Endothelial cell (in vitro differentiated cells): ENCODE data around the gene SERPINE2. TPM values are rescaled to one million over a fixed set of nuclear protein-coding genes. Genes with fewer than 3 reads are reported as not detected.

Source experiments
- DNase-seq: peaks from one replicate; pipeline ENCODE4 v3.0.0; 2021; ENCODE audit warnings: low spot score
- H3K27ac Mint-ChIP-seq: one replicate; pipeline ENCODE4 v1.8.0; 2021; ENCODE audit warnings: mixed read lengths, inconsistent platforms; ENCODE audit not compliant: unreplicated experiment
- H3K27me3 Mint-ChIP-seq: one replicate; pipeline ENCODE4 v1.8.0; 2021; ENCODE audit warnings: mild to moderate bottlenecking, moderate library complexity, mixed read lengths, inconsistent platforms; ENCODE audit not compliant: unreplicated experiment
- H3K36me3 Mint-ChIP-seq: one replicate; pipeline ENCODE4 v1.8.0; 2021; ENCODE audit warnings: mild to moderate bottlenecking, low read depth, mixed read lengths, inconsistent platforms; ENCODE audit not compliant: unreplicated experiment
- H3K4me1 Mint-ChIP-seq: one replicate; pipeline ENCODE4 v1.8.0; 2021; ENCODE audit warnings: mild to moderate bottlenecking, mixed read lengths, inconsistent platforms; ENCODE audit not compliant: unreplicated experiment
- H3K4me3 Mint-ChIP-seq: one replicate; pipeline ENCODE4 v1.8.0; 2021; ENCODE audit warnings: mild to moderate bottlenecking, mixed read lengths, inconsistent platforms; ENCODE audit not compliant: unreplicated experiment
- H3K9me3 Mint-ChIP-seq: one replicate; pipeline ENCODE4 v1.8.0; 2021; ENCODE audit warnings: mixed read lengths, inconsistent platforms; ENCODE audit not compliant: unreplicated experiment
- total RNA-seq: library from RNA; stranded (reverse); fragmentation: NEBNext Ultra II Directional; extraction: Animal tissue kit (Norgen Biotek cat#: 25700); gene quantifications from one replicate; pipeline ENCODE4 v1.2.1, GENCODE V29; 2021; ENCODE audit not compliant: unreplicated experiment
- TF ChIP-seq, protein P1 (sequence below): fragments of 200-600 bp; sonication (generic); IDR thresholded peaks from one replicate; pipeline ENCODE4 v1.5.0; 2021; ENCODE audit warnings: antibody characterized with exemption; ENCODE audit not compliant: unreplicated experiment

SERPINE2 gene
- total RNA-seq, 1 donor from 2014 or later, result 40.4 TPM

GRCh38 chr2:224073676-224074075, 34.6 kb upstream of the SERPINE2 start:
- Mint-ChIP-seq H3K4me3 (no peak overlapping the region), H3K27me3 (no peaks in the 10 kb centered on the region), H3K27ac (no peak overlapping the region), H3K36me3 (peaks cover 3% of the 10 kb centered on the region), H3K9me3 (no peaks in the 10 kb centered on the region), H3K4me1 (no peaks in the 10 kb centered on the region)
- DNase-seq, result no peak
- TF ChIP-seq, protein P1, sequence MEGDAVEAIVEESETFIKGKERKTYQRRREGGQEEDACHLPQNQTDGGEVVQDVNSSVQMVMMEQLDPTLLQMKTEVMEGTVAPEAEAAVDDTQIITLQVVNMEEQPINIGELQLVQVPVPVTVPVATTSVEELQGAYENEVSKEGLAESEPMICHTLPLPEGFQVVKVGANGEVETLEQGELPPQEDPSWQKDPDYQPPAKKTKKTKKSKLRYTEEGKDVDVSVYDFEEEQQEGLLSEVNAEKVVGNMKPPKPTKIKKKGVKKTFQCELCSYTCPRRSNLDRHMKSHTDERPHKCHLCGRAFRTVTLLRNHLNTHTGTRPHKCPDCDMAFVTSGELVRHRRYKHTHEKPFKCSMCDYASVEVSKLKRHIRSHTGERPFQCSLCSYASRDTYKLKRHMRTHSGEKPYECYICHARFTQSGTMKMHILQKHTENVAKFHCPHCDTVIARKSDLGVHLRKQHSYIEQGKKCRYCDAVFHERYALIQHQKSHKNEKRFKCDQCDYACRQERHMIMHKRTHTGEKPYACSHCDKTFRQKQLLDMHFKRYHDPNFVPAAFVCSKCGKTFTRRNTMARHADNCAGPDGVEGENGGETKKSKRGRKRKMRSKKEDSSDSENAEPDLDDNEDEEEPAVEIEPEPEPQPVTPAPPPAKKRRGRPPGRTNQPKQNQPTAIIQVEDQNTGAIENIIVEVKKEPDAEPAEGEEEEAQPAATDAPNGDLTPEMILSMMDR, result no peak

DNA sequence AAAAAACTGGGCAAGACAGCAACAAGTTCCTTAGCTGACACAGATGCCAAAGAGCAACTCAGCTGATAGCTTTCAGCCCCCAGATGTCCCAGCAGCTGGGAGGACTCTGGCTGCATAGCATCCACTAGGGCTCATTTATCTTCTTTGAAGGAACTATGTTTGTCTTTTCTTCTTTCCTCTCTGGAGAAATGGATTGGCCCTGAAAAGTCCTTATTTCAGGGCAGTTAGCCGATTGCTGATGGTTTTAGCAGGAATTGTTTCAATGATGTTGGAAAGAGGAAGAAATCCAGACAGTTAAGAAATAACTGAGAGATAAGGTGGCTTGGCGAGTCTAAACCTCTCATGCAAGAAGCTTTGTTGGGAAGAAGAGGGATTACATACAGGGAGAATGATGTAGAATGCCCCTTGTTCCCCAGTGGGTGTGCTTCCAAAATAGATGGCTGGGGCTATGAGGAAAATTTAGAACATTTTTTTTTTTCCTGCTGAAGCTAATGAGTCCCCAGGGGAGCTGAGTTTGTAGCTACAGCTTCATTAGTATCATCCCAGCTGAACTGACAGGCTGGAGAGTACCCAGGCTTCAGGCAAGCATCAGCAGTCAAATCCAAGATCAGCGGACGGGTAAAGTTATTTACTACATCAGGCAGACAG, 33.6 kb upstream of the SERPINE2 start:
- Mint-ChIP-seq H3K36me3 (peaks cover 3% of the 10 kb centered on the region), H3K27me3 (peaks cover 3% of the 10 kb centered on the region), H3K4me1 (no peaks in the 10 kb centered on the region), H3K4me3 (no peak overlapping the region), H3K9me3 (no peaks in the 10 kb centered on the region), H3K27ac (no peak overlapping the region)
- DNase-seq, result no peak
- TF ChIP-seq, protein P1, result no peak

GRCh38 chr2:224069172-224069571, 30.1 kb upstream of the SERPINE2 start:
- Mint-ChIP-seq H3K9me3 (no peaks in the 10 kb centered on the region), H3K36me3 (peaks cover 3% of the 10 kb centered on the region), H3K4me1 (no peaks in the 10 kb centered on the region), H3K27ac (no peak overlapping the region), H3K27me3 (peaks cover 8% of the 10 kb centered on the region), H3K4me3 (no peak overlapping the region)
- DNase-seq, result no peak
- TF ChIP-seq, protein P1, result no peak

- no peak for DNase-seq
- TF ChIP-seq, protein P1, result no peak
- Mint-ChIP-seq H3K4me3 (no peak overlapping the region), H3K27me3 (peaks cover 10% of the 10 kb centered on the region), H3K9me3 (no peaks in the 10 kb centered on the region), H3K36me3 (no peaks in the 10 kb centered on the region), H3K4me1 (no peaks in the 10 kb centered on the region), H3K27ac (no peak overlapping the region)
Measured at GRCh38 chr2:224063298-224063648, 24.2 kb upstream of the SERPINE2 start.

DNA sequence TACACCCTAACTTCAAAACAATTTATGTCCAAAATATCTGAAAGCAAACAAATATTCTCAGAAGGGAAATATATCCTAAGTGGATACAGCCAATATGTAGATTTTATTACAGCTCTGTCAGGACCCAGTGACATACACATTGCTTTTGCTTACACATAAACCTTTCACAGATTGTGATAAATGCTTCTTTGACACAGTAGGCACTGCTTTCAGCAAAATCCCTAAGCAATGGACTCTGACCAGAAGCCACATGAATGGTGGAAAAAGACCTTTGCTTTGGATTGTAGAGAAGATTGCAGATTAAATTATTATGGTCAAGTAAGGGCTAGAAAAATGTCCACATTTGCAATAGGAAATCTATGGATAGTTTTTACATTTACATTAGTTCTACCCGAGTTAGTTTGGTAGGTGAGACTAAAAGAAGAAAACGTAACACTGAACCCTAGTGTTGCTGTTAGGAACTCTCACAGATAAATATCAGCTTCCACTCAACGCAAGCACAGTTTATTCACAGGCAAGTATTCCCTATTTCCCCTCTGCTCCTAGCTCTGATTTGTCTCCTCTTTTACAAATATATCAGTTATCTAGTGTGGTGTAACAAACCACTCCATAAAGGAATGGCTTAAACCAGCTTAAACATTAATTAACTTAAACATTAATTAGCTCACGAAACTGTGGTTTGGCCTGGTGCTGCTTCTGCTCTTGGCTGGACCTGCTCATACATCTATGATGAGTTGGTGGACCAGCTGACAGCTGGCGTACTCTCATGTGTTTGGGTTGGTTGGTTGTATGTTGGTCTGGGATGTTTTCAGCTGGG, 23.6 kb upstream of the SERPINE2 start:
- peaks cover 7% of the 10 kb centered on the region for H3K27me3 Mint-ChIP-seq
- TF ChIP-seq, protein P1, result no peak
- no peak for DNase-seq

More for the DNA sequence above, 23.6 kb upstream of the SERPINE2 start:
- no peaks in the 10 kb centered on the region for H3K9me3 Mint-ChIP-seq
- H3K4me3 Mint-ChIP-seq, result no peak overlapping the region
- no peaks in the 10 kb centered on the region for H3K36me3 Mint-ChIP-seq
- H3K27ac Mint-ChIP-seq, result no peak overlapping the region
- no peaks in the 10 kb centered on the region for H3K4me1 Mint-ChIP-seq
